T-helper 9 cell (primary cell): ENCODE measurements around the gene PPP2R5A.

Experiments used
- DNase-seq: peaks from one replicate; pipeline ENCODE4 v3.0.0-alpha.2; 2020
- total RNA-seq, 2 donors: gene quantifications; one replicate each; lab custom pipeline; 2026; lab: John Stamatoyannopoulos, UW

The PPP2R5A gene
- total RNA-seq: 131 to 142 reads per million in 2 donors

DNA sequence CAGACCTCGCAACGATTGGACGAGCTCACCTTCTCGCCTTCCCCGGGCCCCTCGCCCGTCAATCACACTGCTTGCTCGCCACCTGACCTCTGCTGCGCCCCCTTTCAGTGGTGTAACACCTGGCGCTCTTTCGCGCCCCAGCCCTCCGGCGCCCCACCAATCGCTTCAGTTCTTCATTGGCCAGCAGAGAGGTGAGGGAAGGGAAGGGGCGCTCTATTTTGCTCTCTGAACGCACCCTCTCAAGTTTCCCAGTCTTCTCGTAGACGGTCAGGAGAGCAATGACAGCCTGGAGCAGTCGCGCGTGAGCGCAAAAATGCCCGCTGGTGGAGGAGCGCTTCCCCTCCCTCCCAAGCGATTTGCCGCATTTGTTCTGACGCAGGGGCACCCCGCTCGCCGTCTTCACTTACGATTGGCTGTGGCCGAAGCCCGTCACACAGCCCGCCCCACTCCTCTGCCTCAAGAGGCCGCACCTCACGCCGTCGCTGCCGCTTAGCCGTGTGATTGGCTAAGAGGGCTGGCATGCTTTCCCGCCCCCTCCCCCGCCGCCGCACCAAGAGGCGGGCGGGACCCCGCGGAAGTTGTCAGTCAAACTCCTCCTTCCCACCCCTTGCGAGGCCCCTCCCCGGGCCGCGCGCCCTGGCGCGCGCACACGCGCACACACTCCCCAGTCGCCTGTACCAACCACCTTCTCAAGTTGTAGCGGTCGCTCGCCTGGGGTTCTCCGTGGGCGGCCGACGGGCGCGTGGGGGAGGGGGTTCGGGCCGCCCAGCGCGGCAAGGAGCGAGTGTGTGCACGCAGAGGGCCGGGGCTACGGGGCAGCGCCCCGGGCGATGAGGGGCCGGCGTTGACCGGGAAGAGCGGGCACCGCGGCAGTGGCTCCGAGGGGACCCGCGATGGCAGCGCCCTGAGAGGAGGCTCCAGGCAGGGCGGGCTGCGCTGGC is at the start of gene PPP2R5A:
TSS of gene PPP2R5A (plus strand) at position 667 of the 941 bp plus-strand sequence. CDS start 701 bp downstream, outside the sequence.
- DNase-seq: peak; percentile 95

DNA sequence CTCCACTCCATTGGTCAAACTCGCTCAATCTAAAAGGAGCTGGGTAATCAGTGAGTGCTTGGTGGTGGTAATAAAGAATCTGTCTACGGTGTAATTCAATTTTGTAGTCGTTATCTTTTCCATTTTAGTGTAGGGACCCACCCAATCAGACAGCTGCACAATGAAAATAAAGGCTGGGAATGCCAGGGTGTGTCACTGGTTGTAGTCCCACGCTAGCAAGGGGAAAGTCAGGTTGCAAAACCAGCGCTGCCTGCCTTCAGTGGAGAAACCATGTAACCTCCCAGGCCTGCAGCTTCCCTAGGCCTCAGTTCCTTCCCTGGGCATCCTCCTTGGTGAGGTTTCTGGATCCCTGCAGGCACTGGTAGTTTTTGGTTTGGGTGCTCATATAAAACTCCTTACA is 49.4 kb upstream of the PPP2R5A start:
- DNase-seq: no peak

DNA sequence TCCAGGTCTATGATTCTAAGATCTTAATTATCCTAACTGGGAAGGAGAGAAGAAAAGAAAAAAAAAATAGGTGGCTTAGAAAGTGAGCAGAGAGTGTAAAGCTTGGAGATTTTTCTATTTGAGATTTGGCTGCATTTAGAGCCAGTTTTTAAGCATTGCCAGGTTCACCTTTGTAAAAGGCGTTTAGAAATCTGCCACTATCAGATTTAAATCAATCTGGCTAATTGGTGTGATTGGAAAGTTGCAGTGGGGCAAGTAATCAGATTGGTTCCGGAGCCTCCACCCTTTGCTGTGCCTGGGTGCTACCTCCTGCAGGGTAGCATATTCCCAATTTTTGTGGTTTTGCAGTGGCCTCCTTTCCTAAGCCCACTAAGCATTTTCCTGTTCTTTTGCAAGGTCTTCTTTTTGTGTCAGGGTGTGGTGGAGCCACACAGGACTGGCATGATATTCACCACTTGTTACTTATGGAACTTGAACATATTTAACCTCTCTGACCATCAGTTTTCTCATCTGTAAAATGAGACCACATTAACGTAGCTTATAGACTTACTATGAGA is 48.5 kb upstream of the PPP2R5A start:
- DNase-seq: no peak

DNA sequence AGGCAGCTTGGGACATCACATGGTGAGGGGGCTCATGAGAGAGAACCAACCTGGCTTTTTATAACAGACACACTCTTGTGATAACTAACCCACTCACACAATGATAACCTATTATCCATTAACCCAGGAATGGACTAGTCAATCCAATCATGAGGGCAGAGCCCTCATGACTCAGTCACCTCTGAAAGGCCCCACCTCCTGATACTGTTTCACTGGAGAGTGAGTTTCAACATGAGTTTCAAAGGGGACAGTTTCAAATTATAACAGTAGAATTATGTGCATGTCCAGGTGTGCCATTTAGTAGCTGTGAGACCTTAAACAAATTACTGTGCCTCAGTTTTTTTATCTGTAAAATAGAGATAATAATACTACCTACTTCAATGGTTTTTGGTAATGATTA is 47.6 kb upstream of the PPP2R5A start:
- no peak for DNase-seq

DNA sequence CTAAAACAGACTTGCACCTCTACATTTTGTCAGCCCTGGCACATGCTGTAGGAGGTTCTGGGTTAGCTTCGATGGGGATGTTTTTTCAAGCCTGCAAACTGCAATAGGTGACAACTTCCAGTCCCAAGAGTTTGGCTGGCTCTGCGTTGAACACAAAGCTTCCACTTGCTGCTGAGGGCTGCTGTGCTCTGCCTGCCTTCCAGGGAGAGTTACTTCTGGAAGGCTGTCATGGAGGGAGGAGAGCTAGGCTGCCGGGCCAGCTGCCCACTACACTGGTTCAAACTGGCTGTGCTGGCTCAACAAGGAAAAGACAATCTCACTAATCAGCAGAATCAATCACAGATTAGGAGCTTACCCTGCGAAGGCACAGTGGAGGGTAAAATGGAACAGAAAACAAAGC is 46.7 kb upstream of the PPP2R5A start:
- no peak for DNase-seq

DNA sequence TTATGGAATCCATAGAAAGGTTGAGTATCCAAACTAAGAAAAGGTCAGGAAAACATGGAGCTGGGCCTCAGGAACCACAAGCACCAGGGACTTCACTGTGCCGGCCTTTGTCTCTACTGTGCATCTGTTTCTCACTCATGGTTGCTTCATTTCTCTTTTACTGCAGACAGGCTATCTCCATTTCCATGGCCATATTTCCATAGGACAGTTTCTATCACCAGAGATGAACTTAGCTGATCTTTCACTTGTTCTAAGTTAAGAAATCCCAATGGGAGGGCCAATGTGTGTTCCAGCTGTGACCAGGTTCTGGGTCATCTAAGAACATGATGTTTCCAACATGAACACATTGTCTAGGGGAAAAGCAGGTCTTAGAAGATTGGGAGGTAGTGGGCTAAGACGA is 43.7 kb upstream of the PPP2R5A start:
- DNase-seq: no peak

DNA sequence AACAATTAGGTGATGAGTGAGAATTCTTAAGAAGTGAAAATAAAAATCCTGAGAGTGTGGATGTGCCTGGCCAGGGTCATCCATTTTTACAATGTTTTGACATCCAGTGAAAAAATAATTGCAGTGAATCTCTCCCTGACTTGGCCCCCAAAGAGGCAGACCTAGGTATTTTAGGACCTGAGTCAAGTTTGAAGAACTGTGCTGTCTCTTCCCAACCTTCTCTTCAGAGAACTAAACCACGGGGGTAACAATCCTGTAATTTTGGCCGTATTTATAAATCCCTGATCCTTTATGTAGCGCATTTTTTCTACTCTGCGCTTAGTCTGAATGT is 43.3 kb upstream of the PPP2R5A start:
- no peak for DNase-seq

DNA sequence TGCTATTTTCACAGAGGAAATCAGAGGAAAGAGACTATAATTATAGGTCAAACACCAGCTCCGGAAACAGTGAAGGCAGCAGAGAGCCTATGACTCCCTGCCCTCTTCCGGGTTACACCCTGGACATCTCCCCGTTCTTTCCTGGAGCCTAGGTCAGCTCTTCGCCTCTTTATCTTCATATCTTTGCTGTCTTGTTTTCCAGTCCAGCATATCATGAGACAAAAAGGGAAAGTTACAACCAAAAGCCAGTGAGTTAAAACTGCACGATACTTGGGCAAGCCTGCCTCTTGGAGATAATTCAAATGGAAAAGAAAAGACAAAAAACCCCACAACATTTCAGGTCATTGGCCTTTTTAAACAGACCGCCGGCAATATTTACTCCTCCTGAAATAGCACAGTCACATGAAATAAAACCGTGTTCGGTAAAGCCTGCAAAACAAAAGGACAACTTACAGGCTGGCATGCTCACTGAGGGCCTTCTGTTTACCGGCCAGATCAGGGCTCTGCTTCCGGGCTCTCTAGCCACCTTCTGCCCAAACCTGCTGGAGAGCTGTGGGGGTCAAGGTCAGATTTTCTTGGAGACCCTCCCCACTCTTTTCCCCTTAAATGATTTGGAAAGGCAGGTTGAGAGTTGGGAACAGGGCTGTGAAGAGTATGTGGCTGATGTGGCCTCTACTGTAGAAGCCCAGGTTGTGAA is 42.8 kb upstream of the PPP2R5A start:
- DNase-seq: no peak

DNA sequence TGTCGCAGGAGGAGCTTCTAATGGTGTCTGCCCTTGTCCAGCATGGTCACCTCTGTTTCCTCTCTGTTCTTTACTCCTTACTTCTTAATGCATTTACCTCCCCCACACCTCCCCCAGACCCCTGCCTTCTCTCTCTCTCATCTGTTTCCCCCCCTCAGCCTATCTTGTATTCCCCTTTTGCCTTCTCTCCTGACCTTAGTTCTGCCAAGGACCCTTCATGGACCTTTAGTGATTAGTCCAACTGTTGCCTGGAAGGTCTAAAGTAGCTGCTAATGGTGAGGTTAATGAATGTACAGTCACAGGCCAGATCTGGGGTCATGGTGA is 42.3 kb upstream of the PPP2R5A start:
- no peak for DNase-seq

DNA sequence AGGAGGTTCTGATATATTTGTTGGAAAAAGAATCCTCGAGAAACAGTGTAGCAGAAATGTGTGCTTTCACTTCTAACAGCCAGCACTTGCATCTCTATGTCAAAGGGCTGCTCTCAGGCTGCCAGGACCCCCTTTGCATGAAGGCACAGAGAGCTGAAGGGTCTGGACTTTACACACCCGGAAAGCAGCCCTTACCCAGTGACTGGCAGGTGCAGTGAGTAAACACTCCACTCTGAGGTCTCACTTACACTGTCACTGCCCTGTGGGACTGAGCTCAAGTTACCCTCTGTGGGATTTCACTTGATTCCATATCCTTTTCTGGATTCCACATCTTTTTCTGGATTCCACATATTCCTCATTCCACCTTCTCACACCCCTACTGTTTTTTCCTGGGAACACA is 40.8 kb upstream of the PPP2R5A start:
- DNase-seq: no peak

DNA sequence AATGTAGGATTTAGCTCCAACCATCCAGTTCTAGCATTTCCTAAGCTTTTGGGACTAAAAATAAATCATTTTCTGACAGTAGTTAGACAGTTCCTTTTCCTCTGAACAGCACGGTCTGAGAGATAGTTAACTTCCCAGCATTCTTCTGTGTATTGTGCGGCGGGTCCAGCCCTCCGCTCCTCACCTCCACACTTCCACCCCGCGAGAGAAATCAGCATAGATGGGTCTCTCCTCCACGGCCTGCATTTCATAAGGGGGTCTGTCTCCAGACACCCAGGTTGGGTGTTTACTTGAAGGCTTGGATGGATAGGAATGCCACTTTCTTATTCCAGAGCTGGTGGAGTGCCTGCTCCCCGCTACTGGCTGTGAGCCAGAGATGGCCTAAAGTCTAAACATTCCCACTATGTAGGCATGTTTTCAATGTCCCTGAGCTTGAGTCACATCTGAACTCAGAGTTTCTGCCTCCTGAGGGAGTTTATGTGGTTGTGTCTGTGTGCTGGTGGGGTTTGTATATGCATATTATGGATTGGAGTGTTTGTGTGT is 38.0 kb upstream of the PPP2R5A start:
- DNase-seq: no peak

DNA sequence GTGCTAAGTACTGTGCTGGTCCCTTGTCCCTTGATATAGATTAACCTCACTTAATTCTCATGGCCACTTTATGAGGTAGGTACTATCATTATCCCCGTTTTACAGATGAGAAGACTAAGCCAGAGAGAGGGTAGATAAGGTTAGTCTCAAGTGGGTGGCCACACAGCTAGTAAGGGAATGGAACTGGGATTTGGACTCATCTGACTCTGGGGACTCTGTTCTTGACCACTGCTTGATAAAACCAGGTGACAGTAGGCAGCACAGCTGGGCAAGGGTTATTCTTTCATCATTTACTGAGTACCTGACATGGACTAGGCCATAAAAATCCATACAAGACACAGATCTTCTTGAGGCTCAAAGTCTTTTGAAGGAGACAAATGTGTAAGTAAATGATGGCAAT is 37.2 kb upstream of the PPP2R5A start:
- no peak for DNase-seq

DNA sequence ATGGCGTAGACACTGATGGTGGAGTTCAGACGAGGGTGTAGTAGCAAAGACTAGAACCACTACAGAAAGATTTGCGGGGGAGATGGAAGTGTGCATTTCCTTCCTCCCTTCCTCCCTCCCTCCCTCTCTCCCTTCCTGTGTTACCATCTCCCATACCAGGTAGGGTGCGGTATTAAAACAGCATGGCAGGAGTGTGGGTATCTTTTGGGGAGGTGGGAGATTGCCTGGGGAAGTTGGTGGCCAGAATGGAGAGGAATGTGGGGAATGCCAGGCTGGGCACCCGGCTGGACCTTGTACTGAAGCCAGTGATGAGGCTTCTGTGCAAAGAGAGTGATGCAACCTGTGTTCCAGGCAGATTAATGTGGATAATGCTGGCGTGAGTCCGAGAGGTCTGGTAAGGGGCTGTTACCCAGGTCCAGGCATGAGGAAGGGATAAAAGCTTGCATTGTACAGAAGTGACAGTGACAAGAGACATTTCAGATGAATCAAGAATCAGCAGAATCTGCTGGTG is 30.3 kb upstream of the PPP2R5A start:
- no peak for DNase-seq

DNA sequence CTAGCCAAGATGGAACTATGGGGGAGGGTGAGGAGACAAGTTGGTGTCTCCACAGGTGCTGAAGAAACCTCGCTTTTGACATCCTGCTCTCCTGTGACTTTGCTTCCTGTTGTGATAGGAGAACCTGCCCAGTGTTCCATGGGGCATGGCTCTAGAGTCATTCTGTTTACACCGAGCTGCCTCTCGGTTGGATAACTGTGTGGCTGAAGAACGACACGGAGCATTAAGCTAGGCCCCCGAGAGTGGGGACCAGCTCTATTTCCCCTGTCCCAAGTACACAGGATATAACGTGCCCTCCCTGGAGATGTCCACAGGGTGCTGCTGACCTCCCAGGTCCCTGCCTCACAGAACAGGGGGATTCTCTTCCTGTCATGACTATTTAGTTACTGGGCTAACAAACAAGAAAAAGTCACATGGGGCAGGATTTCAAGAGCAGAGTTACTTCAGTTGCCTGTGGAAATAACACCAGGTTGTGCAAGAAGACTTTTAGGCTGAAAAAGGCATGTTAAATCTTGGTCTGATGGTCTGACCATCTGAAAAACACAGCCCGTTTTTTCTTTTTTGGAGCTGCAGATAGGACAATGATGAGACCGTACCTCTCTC is 29.4 kb upstream of the PPP2R5A start:
- no peak for DNase-seq

DNA sequence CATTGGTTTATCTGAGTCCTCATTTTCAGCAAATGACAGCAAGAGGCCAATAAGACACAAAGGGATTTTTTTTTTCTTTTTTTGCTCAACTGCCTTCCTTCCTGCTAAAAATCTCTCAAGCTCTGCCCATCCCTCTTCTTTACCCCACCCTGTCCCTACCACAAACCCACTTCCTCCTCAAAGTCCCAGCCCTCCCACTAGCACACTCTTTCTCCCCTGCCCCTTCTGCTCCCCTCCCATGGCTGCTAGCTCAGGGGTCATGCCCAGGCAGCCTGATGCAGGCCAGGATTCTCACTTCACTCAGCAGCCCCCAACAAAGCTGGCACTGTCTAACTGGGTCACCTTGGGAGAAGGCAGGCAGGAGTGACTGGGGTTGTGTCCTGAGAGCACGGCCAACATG is 28.8 kb upstream of the PPP2R5A start:
- DNase-seq: peak; percentile 10

DNA sequence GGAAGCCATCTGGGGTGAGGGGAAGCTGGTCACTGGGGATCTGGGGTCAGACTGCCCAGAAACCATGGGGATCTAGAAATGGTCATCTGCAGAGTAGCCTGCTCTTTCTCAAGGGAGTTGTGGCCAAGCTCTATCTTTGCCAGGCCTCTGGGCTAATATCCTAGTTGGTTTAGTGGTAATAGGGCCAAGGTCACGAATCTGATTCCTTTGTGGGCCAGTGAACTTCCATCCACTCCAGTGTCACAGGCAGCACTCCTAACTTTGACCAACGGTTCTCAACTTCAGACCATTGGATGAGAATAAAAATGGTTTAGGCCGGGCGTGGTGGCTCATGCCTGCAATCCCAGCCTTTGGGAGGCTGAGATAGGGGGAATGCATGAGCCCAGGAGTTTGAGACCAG is 28.1 kb upstream of the PPP2R5A start:
- DNase-seq: no peak

DNA sequence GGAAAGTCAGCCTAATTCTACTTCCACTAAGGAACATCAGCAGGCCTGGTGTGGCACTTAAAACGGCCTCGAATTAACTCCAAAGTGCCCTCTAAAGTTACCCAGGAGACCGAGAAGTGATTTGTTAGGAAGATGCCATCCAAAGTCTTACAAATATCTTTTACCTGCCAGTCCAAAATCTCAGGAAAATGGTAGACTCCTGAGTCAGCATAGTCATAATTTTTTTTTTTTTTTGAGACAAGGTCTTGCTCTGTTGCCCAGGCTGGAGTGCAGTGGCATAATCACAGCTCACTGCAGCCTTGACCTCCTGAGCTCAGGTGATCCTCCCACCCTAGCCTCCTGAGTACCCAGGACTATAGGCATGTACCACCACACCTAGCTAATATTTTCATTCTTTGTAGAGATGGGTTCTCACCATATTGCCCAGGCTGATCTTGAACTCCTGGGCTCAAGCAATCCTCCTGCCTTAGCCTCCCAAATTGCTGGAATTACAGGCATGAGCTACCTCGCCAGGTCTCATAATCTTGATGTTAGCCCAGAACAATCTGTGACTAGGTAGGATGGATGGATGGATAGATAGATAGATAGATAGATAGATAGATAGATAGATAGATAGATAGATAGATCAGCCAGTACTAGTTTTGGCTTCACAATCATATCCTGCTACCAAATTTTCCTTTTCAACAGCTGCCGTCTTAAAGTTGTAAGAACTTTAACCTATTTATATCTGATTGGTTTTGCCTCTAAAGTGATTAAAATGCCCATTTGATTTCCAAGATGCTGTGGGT is 25.3 kb upstream of the PPP2R5A start:
- no peak for DNase-seq

DNA sequence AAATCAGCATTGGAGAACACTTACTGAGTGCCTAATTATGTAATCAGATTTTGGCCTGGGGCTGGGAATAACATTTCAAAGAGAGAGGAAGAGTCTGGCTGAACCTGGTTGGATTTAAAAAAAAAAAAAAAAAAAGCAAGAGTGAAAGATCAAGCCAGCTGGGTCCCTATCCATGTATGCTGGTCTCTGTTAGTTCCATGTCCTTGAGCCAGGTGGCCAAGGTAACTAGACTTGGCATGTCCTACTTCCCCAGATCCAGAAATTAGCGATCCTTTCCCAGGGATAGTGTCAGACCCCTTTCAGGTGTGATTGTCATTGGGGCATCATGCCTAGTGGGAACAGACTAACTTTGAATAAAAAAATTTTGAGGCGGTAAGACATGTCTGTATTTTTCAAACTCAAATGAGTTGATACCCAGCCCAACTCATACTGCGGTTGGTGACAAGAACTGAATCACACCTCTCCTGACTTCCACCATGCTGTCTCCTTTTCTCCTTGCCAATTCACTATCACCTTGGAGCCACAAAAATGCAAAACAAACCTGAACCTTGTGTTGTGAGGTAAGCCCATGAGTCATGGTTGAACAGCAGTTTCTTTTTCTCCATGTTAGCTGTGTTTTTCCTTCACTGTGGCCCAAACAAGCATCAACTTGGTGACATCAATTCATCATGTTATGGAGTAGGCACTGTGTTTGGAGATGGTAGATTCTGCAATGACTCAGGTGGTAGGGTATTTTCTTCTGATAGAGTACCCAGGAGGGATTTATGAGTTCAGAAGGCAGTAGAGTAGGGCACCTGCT is 24.5 kb upstream of the PPP2R5A start:
- DNase-seq: no peak

DNA sequence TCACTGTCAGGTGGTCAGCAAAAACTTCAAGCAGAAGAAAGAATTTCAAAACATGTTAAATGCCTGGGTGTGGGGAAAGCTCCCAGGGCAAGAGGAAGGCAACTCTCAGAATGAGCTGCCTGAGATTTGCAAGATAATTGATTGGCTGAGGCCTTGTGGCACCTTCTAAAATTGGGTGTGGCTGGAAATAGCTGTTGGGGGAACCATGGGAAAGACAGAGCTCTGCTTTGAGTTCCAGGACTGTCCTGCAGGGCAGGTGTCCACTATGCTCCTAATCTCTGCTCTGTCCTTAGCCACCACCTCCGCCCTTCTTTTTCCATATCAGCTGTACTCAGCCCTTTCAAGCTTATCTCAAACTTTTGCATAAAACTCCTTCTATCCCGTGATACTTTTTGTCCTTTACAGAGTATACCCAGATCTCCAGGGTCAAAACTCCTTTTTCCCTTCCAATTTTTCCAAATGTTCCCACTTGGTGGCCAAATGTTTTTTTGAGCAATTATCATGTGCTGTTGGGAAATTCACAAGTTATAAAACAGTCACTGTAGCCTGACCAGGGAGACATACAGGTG is 23.8 kb upstream of the PPP2R5A start:
- no peak for DNase-seq

DNA sequence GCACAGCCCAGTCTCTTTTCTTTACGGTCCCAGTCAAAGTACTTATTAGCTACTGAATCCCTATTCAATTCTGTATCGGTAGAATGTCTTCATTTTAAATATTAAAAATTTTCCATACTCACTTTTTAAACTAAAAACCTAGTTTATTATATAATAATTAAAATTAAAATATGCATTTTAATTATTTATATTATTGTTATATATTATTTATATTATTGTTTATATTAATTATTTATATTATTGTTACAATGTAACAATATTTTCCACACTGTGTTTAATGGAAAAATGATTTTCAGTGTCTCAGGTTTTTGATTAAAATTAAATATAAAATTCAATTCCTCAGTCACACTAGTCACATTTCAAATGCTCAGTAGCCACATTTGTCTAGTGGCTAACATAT is 18.2 kb upstream of the PPP2R5A start:
- no peak for DNase-seq

DNA sequence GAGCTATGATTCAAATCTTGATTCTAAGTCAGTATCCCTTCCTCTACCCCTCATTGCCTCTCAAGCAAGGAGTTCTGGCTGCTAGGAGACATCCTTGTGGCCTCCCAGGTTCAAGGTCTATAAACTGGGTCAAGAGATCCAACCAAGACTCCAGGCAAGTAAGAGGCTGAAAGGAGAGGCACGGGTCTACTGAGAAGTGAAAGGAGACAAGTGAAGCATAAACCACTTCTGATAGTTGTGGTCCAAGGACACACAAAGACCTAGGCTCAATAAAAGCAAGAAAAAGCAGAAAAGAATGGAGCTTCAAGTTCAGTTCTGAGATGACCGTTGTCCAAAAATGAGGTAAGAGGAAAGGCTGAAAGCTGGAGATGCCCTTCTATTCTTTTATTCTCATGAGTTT is 17.8 kb upstream of the PPP2R5A start:
- DNase-seq: no peak
